SK-N-SH (cell line): ENCODE data around the gene C1orf35. TPM values are rescaled to one million over a fixed set of nuclear protein-coding genes. Genes with fewer than 3 reads are reported as not detected.

Experiments
- CTCF ChIA-PET: fragments of 300-600, 350-600 bp; formaldehyde crosslinking; extraction: SDS; loops from one replicate; lab custom pipeline; 2021; lab: Yijun Ruan, JAX
- POLR2A ChIA-PET: fragments of 350-600 bp; sonication (Branson Sonifier 250); formaldehyde crosslinking; extraction: SDS; loops from one replicate; lab custom pipeline; 2020; ENCODE audit warnings: antibody characterized with exemption, inconsistent platforms; lab: Yijun Ruan, JAX
- DNase-seq: peaks from one replicate; pipeline ENCODE4 v3.0.0; 2012
- H2AFZ ChIP-seq: fragments of 200-600 bp; sonication (generic); 2 replicates; pipeline ENCODE4 v1.8.1; 2016; ENCODE audit warnings: antibody characterized with exemption, mild to moderate bottlenecking, low read depth
- H3F3A ChIP-seq: fragments of 200-600 bp; sonication (generic); replicated peaks from 2 replicates; pipeline ENCODE3; 2016; ENCODE audit warnings: antibody characterized with exemption, mild to moderate bottlenecking; ENCODE audit not compliant: insufficient read depth
- H3K27ac ChIP-seq, 2 experiments: fragments of 200-500 bp in 1 of 2; fragments of 200-600 bp in 1 of 2; sonication (Bioruptor generic) in 1 of 2; sonication (generic), shearing (Covaris generic) in 1 of 2; 2 replicates each; pipeline versions ENCODE4 v1.5.1 to v1.6.1; 2014 to 2016; ENCODE audit warnings: low read depth in 2 of 2, inconsistent platforms in 1 of 2, low read length in 1 of 2, mild to moderate bottlenecking in 1 of 2, mixed read lengths in 1 of 2
- H3K27me3 ChIP-seq: fragments of 200-600 bp; sonication (generic), shearing (Covaris generic); 2 replicates; pipeline ENCODE4 v1.6.1; 2016; ENCODE audit warnings: mixed run types; ENCODE audit not compliant: insufficient read depth
- H3K36me3 ChIP-seq, 2 experiments: fragments of 200-500 bp in 1 of 2; fragments of 200-600 bp in 1 of 2; sonication (Bioruptor generic) in 1 of 2; sonication (generic) in 1 of 2; replicated peaks in 1 of 2; 2 replicates each; pipeline versions ENCODE3 to v1.5.1; 2014 to 2016; ENCODE audit warnings: low read length in 1 of 2, mild to moderate bottlenecking in 1 of 2; ENCODE audit not compliant: insufficient read depth in 2 of 2, control insufficient read depth in 1 of 2
- H3K4me1 ChIP-seq, 2 experiments: fragments of 200-500 bp in 1 of 2; fragments of 200-600 bp in 1 of 2; sonication (Bioruptor generic) in 1 of 2; sonication (generic), shearing (Covaris generic) in 1 of 2; 2 replicates each; pipeline versions ENCODE4 v1.5.1 to v1.6.1; 2014 to 2016; ENCODE audit warnings: low read depth in 1 of 2, low read length in 1 of 2, mixed run types in 1 of 2; ENCODE audit not compliant: insufficient read depth in 2 of 2, control insufficient read depth in 1 of 2
- H3K4me2 ChIP-seq: fragments of 200-600 bp; sonication (generic), shearing (Covaris generic); 2 replicates; pipeline ENCODE4 v1.6.1; 2017; ENCODE audit warnings: mixed run types
- H3K4me3 ChIP-seq, 2 experiments: fragments of 200-500 bp in 1 of 2; fragments of 200-600 bp in 1 of 2; sonication (Bioruptor generic) in 1 of 2; sonication (generic), shearing (Covaris generic) in 1 of 2; 2 replicates each; pipeline versions ENCODE4 v1.5.1 to v1.8.1; 2014 to 2016; ENCODE audit warnings: low read depth in 2 of 2, inconsistent platforms in 1 of 2, low read length in 1 of 2, mild to moderate bottlenecking in 1 of 2, mixed read lengths in 1 of 2, moderate library complexity in 1 of 2
- H3K79me2 ChIP-seq: fragments of 200-600 bp; sonication (generic); 2 replicates; pipeline ENCODE4 v1.8.1; 2017; ENCODE audit warnings: mild to moderate bottlenecking; ENCODE audit not compliant: insufficient read depth
- H3K9ac ChIP-seq: fragments of 200-600 bp; sonication (generic); 2 replicates; pipeline ENCODE4 v1.6.1; 2017; ENCODE audit warnings: mixed run types
- H3K9me2 ChIP-seq: fragments of 200-600 bp; sonication (generic); 2 replicates; pipeline ENCODE4 v1.6.1; 2017; ENCODE audit warnings: mixed run types
- H3K9me3 ChIP-seq: fragments of 200-600 bp; sonication (generic); 2 replicates; pipeline ENCODE4 v1.6.1; 2017; ENCODE audit warnings: mixed run types, mild to moderate bottlenecking, moderate library complexity
- H4K20me1 ChIP-seq: fragments of 200-600 bp; sonication (generic); 2 replicates; pipeline ENCODE4 v1.6.1; 2017; ENCODE audit warnings: mild to moderate bottlenecking, mixed run types; ENCODE audit not compliant: insufficient read depth
- CHD2 ChIP-seq: fragments of 150-350 bp; IDR thresholded peaks from 2 replicates; pipeline ENCODE4 v1.6.1; 2018; ENCODE audit warnings: low read length; ENCODE audit not compliant: partially characterized antibody
- FOSL2 ChIP-seq: IDR thresholded peaks from 2 replicates; pipeline ENCODE4 v1.4.0; 2012; ENCODE audit warnings: low read depth, mild to moderate bottlenecking, moderate library complexity, borderline replicate concordance
- FOXJ3 ChIP-seq: sonication (generic); formaldehyde crosslinking; IDR thresholded peaks from 2 replicates; pipeline ENCODE4 v1.5.1; 2020; ENCODE audit warnings: mild to moderate bottlenecking, missing genetic modification reagents
- GATA2 ChIP-seq: sonication (generic); formaldehyde crosslinking; IDR thresholded peaks from 2 replicates; pipeline ENCODE4 v1.5.0; 2020; ENCODE audit warnings: mild to moderate bottlenecking, missing genetic modification reagents
- JUND ChIP-seq: IDR thresholded peaks from 2 replicates; pipeline ENCODE4 v1.4.0; 2012
- MAX ChIP-seq: IDR thresholded peaks from 2 replicates; pipeline ENCODE4 v1.4.0; 2012; ENCODE audit warnings: low read depth
- MEF2A ChIP-seq: IDR thresholded peaks from 2 replicates; pipeline ENCODE4 v1.4.0; 2012; ENCODE audit warnings: low read depth, borderline replicate concordance
- NFIC ChIP-seq: IDR thresholded peaks from 2 replicates; pipeline ENCODE4 v1.4.0; 2012; ENCODE audit warnings: borderline replicate concordance
- NRF1 ChIP-seq: IDR thresholded peaks from 2 replicates; pipeline ENCODE4 v1.6.1; 2012; ENCODE audit warnings: low read depth, mild to moderate bottlenecking, low read length
- RAD21 ChIP-seq: IDR thresholded peaks from 2 replicates; pipeline ENCODE4 v1.6.1; 2012; ENCODE audit warnings: mild to moderate bottlenecking, low read length
- REST ChIP-seq: IDR thresholded peaks from 2 replicates; pipeline ENCODE4 v1.6.1; 2012; ENCODE audit warnings: mild to moderate bottlenecking, low read depth, low read length, moderate library complexity
- SIN3A ChIP-seq: IDR thresholded peaks from 2 replicates; pipeline ENCODE4 v1.6.1; 2012; ENCODE audit warnings: low read depth, mild to moderate bottlenecking, low read length, moderate library complexity, borderline replicate concordance
- TEAD4 ChIP-seq: IDR thresholded peaks from 2 replicates; pipeline ENCODE4 v1.4.0; 2012; ENCODE audit warnings: mild to moderate bottlenecking, borderline replicate concordance; ENCODE audit not compliant: insufficient read depth
- WGBS: methylation state at CpG from one replicate; pipeline ENCODE4 v1.1.6; 2017; ENCODE audit warnings: low lambda C conversion rate; 5-methylcytosine and 5-hydroxymethylcytosine counted together
- polyA plus RNA-seq, 3 experiments: library from polyadenylated mRNA; depleted of rRNA; stranded (reverse); fragments of >200 nt; gene quantifications; 2 replicates each; pipeline ENCODE4 v1.2.3, GENCODE V29; 2012
- TF ChIP-seq, protein P1 (sequence below): IDR thresholded peaks from 2 replicates; pipeline ENCODE4; 2012
- TF ChIP-seq, protein P2 (sequence below): fragments of 200-600 bp; sonication (generic); IDR thresholded peaks from 2 replicates; pipeline ENCODE4 v1.6.1; 2017; ENCODE audit warnings: antibody characterized with exemption, mild to moderate bottlenecking, moderate library complexity
- TF ChIP-seq, protein P3 (sequence below): IDR thresholded peaks from 2 replicates; pipeline ENCODE4 v1.4.0; 2012; ENCODE audit warnings: low read depth, borderline replicate concordance

The C1orf35 gene
- polyA plus RNA-seq, 1 of the 3 experiments (the other 2 are of a cell fraction), result 42.9 TPM

DNA sequence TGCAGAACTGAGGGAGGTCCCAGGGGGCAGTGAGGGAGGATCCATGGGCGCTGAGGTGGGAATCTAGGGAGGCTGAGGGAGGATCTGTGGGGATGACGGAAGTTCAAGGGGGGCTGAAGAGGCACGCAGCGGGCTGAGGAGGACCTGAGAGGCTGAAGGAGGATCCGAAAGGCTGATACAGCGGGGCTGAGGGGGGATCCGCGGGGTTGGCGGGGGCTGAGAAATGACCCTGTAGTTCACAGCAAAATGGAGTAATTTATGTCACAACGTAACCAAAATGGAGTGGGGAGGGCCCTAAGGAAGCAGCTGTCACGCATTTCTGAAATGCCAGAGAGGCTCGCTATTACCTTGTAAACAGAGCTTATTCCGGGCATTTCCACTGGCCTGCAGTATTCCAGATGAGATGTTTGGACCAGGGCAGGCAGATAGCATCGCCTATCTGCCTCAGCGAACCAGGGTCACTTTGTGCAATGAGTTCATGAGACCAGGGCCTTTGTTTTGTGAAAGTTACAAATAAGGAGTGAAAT is 6.9 kb upstream of the C1orf35 start:
- Histone ChIP-seq H3K79me2 (peaks cover 18% of the 10 kb centered on the region; the same call in 1 of the 2 replicates), H3K4me3 (peak overlapping the region; percentile 100), H3K27me3 (no peaks in the 10 kb centered on the region), H3K36me3 (peaks cover 6 to 23% of the 10 kb centered on the region in 2 experiments), H3K4me1 (peaks cover 4 to 20% of the 10 kb centered on the region in 2 experiments; a peak in 3 of 4 replicates), H3K9ac (peak overlapping the region; percentile 93), H3F3A (no peaks in the 10 kb centered on the region), H3K4me2 (peak overlapping the region; percentile 89), H2AFZ (peak overlapping the region; percentile 91), H4K20me1 (no peaks in the 10 kb centered on the region), H3K27ac (peak overlapping the region; percentile 40 to 49; a peak in 2 of 4 replicates), H3K9me2 (no peaks in the 10 kb centered on the region), H3K9me3 (no peaks in the 10 kb centered on the region)
- POLR2A ChIA-PET, result interaction anchor here (0.6 to 1.4 kb wide), 2 partner anchors 41 to 297 kb away, joined by 3 to 8 read pairs; partner anchors contain the start of gene TRIM11
- CTCF ChIA-PET, result interaction anchor here (0.7 to 5.6 kb wide), 5 partner anchors 20 to 69 kb away, joined by 3 to 31 read pairs (median 4); no protein-coding TSS in a partner anchor
- 12% methylated on average over 15 of the region's 15 CpGs for WGBS
- DNase-seq, result no peak
- TF ChIP-seq GATA2 (CRISPR knock-in tag), result peak; percentile 32; the same call in 1 of the 2 replicates
- peak; percentile 30; the same call in 1 of the 2 replicates for TF ChIP-seq SIN3A
- no peak for TF ChIP-seq CHD2
- TF ChIP-seq, protein P1, sequence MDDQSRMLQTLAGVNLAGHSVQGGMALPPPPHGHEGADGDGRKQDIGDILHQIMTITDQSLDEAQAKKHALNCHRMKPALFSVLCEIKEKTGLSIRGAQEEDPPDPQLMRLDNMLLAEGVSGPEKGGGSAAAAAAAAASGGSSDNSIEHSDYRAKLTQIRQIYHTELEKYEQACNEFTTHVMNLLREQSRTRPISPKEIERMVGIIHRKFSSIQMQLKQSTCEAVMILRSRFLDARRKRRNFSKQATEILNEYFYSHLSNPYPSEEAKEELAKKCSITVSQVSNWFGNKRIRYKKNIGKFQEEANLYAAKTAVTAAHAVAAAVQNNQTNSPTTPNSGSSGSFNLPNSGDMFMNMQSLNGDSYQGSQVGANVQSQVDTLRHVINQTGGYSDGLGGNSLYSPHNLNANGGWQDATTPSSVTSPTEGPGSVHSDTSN, result no peak

GRCh38 chr1:228109073-228109961 is 6.2 kb upstream of the C1orf35 start, which contains the start of gene MRPL55:
Gene MRPL55 (minus strand): TSS chr1:228109299. CDS start chr1:228108260, 1,039 bp downstream.
- Histone ChIP-seq H3K9ac (peak within 1 kb of the TSS; percentile 93), H3K36me3 (peaks cover 6 to 23% of the 10 kb centered on the region in 2 experiments), H2AFZ (peak within 1 kb of the TSS; percentile 91), H3F3A (no peaks in the 10 kb centered on the region), H3K27me3 (no peaks in the 10 kb centered on the region), H3K27ac (peak within 1 kb of the TSS; percentile 49 to 79; a peak in 3 of 4 replicates), H3K4me1 (peaks cover 4 to 27% of the 10 kb centered on the region in 2 experiments; a peak in 3 of 4 replicates), H3K9me3 (no peaks in the 10 kb centered on the region), H4K20me1 (no peaks in the 10 kb centered on the region), H3K4me3 (peak within 1 kb of the TSS; percentile 100), H3K4me2 (peak within 1 kb of the TSS; percentile 89), H3K79me2 (peaks cover 18% of the 10 kb centered on the region; the same call in 1 of the 2 replicates), H3K9me2 (no peaks in the 10 kb centered on the region)
- POLR2A ChIA-PET, result interaction anchor here (0.6 to 1.4 kb wide), 2 partner anchors 42 to 298 kb away, joined by 3 to 8 read pairs; partner anchors contain the start of gene TRIM11
- CTCF ChIA-PET, result interaction anchor here (0.7 to 5.6 kb wide), 5 partner anchors 21 to 70 kb away, joined by 3 to 31 read pairs (median 4); no protein-coding TSS in a partner anchor
- 2% methylated on average over 49 of the region's 66 CpGs for WGBS
- peak; percentile 96 for DNase-seq
- TF ChIP-seq, protein P2, sequence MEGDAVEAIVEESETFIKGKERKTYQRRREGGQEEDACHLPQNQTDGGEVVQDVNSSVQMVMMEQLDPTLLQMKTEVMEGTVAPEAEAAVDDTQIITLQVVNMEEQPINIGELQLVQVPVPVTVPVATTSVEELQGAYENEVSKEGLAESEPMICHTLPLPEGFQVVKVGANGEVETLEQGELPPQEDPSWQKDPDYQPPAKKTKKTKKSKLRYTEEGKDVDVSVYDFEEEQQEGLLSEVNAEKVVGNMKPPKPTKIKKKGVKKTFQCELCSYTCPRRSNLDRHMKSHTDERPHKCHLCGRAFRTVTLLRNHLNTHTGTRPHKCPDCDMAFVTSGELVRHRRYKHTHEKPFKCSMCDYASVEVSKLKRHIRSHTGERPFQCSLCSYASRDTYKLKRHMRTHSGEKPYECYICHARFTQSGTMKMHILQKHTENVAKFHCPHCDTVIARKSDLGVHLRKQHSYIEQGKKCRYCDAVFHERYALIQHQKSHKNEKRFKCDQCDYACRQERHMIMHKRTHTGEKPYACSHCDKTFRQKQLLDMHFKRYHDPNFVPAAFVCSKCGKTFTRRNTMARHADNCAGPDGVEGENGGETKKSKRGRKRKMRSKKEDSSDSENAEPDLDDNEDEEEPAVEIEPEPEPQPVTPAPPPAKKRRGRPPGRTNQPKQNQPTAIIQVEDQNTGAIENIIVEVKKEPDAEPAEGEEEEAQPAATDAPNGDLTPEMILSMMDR, result peak; percentile 27; the same call in 1 of the 2 replicates
- TF ChIP-seq NRF1 (peak; percentile 30; the same call in 1 of the 2 replicates), FOXJ3 (CRISPR knock-in tag) (0 out of 2 replicates have a peak, but pooled peaks have one; percentile 31), MAX (peak; percentile 78; the same call in 1 of the 2 replicates), JUND (no peak), FOSL2 (no peak), MEF2A (no peak), TEAD4 (no peak), GATA2 (CRISPR knock-in tag) (no peak), RAD21 (no peak), NFIC (no peak), REST (peak; percentile 21; the same call in 1 of the 2 replicates)
- TF ChIP-seq, protein P3, sequence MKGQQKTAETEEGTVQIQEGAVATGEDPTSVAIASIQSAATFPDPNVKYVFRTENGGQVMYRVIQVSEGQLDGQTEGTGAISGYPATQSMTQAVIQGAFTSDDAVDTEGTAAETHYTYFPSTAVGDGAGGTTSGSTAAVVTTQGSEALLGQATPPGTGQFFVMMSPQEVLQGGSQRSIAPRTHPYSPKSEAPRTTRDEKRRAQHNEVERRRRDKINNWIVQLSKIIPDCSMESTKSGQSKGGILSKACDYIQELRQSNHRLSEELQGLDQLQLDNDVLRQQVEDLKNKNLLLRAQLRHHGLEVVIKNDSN, result no peak
